GM12878 (cell line): ENCODE measurements around the gene ZNF800. TPM values are rescaled to one million over a fixed set of nuclear protein-coding genes. Genes with fewer than 3 reads are reported as not detected.

ENCODE experiments used
- BCL11A ChIP-seq: IDR thresholded peaks from 2 replicates; pipeline ENCODE4 v1.6.1; 2011; ENCODE audit warnings: low read depth, low read length
- BCLAF1 ChIP-seq: fragments of 450-650 bp; IDR thresholded peaks from 2 replicates; pipeline ENCODE4 v1.6.1; 2017; ENCODE audit warnings: antibody characterized with exemption, mild to moderate bottlenecking, moderate library complexity
- BMI1 ChIP-seq: fragments of 450-650 bp; IDR thresholded peaks from 2 replicates; pipeline ENCODE4 v1.6.1; 2016; ENCODE audit warnings: mild to moderate bottlenecking, moderate library complexity, borderline replicate concordance
- EZH2 ChIP-seq: IDR thresholded peaks from 2 replicates; pipeline ENCODE4 v1.6.1; 2012; ENCODE audit warnings: low read depth, mild to moderate bottlenecking, control low read depth, inconsistent platforms, low read length, borderline replicate concordance; ENCODE audit not compliant: control insufficient read depth
- FOS ChIP-seq: IDR thresholded peaks from 3 replicates; pipeline ENCODE4 v1.6.1; 2011; ENCODE audit warnings: borderline replicate concordance; ENCODE audit not compliant: insufficient read length; ENCODE audit errors: extremely low read depth
- GABPA ChIP-seq: IDR thresholded peaks from 2 replicates; pipeline ENCODE4 v1.6.1; 2014; ENCODE audit warnings: antibody characterized with exemption, low read depth, mild to moderate bottlenecking, inconsistent platforms
- MEF2B ChIP-seq: fragments of 450-650 bp; IDR thresholded peaks from 2 replicates; pipeline ENCODE4 v1.6.1; 2018; ENCODE audit warnings: mild to moderate bottlenecking, moderate library complexity; ENCODE audit not compliant: partially characterized antibody, poor library complexity, severe bottlenecking
- NFYB ChIP-seq: IDR thresholded peaks from 2 replicates; pipeline ENCODE4 v1.6.1; 2011; ENCODE audit warnings: low read depth, mild to moderate bottlenecking, low read length, improper control_type of control experiment, moderate library complexity; ENCODE audit not compliant: insufficient read depth
- NR2F1 ChIP-seq: fragments of 450-650 bp; conservative IDR thresholded peaks from 2 replicates; pipeline ENCODE4 v1.6.1; 2017; ENCODE audit warnings: mild to moderate bottlenecking
- POLR2AphosphoS2 ChIP-seq: IDR thresholded peaks from 2 replicates; pipeline ENCODE4 v1.6.1; 2011; ENCODE audit warnings: low read depth, mild to moderate bottlenecking, low read length, improper control_type of control experiment, moderate library complexity
- RCOR1 ChIP-seq: conservative IDR thresholded peaks from 2 replicates; pipeline ENCODE4 v1.6.1; 2012; ENCODE audit warnings: low read depth, low read length, improper control_type of control experiment
- SPI1 ChIP-seq: IDR thresholded peaks from 2 replicates; pipeline ENCODE4 v1.6.1; 2011; ENCODE audit warnings: low read depth, mild to moderate bottlenecking, low read length, moderate library complexity, borderline replicate concordance; ENCODE audit not compliant: insufficient read depth
- TCF12 ChIP-seq: IDR thresholded peaks from 2 replicates; pipeline ENCODE4 v1.6.1; 2011; ENCODE audit warnings: low read depth, mild to moderate bottlenecking, low read length
- ZBTB11 ChIP-seq: fragments of 450-650 bp; formaldehyde crosslinking; IDR thresholded peaks from 2 replicates; pipeline ENCODE4 v1.5.0; 2022; ENCODE audit warnings: mild to moderate bottlenecking, missing genetic modification characterization
- ZBTB4 ChIP-seq: fragments of 450-650 bp; formaldehyde crosslinking; IDR thresholded peaks from 2 replicates; pipeline ENCODE4 v1.4.0; 2022; ENCODE audit warnings: mild to moderate bottlenecking, moderate library complexity
- ZNF217 ChIP-seq: fragments of 450-650 bp; IDR thresholded peaks from 2 replicates; pipeline ENCODE4 v1.6.1; 2017; ENCODE audit warnings: antibody characterized with exemption, mild to moderate bottlenecking
- polyA plus RNA-seq, 11 experiments: library from polyadenylated mRNA; depleted of rRNA in 4 of 11; unstranded in 6 of 11; stranded (reverse) in 5 of 11; fragments of >200 nt; fragmentation: Nextera tagmentation in 4 of 11; fragmentation: Illumina TruSeq in 1 of 11; extraction: Ambion mirVana in 4 of 11; extraction: Trizol in 1 of 11; gene quantifications; 1 replicate in 1 of 11; 2 replicates in 10 of 11; pipeline versions ENCODE4 v1.2.1 to v1.2.3, GENCODE V29; 2011 to 2016; ENCODE audit warnings: inconsistent platforms in 2 of 11, missing spikeins in 2 of 11, low read depth in 1 of 11
- total RNA-seq, 4 experiments: library from RNA; depleted of rRNA in 3 of 4; stranded (reverse); fragments of >200 nt in 3 of 4; fragmentation: Illumina TruSeq in 1 of 4; extraction: Trizol in 1 of 4; gene quantifications; 2 replicates each; pipeline versions ENCODE4 v1.2.1 to v1.2.3, GENCODE V29; 2013 to 2021

Gene ZNF800
- total and polyA plus RNA-seq, 10 of the 15 experiments (the other 5 are each of a cell fraction or from before 2014, with no cell fraction given): 6.8 to 33.9 (median 23.8) TPM

- TF ChIP-seq ZBTB11: no peak
- TF ChIP-seq GABPA: no peak
- no peak for TF ChIP-seq ZBTB4
- TF ChIP-seq BMI1: no peak
- TF ChIP-seq RCOR1: no peak
- TF ChIP-seq ZNF217: no peak
- peak; percentile 32; the same call in 1 of the 2 replicates for TF ChIP-seq NR2F1
- TF ChIP-seq BCL11A: no peak
- TF ChIP-seq EZH2: no peak
- TF ChIP-seq SPI1: no peak
- no peak for TF ChIP-seq MEF2B
- TF ChIP-seq FOS: no peak
- TF ChIP-seq TCF12: peak; percentile 52; the same call in 1 of the 2 replicates
- TF ChIP-seq POLR2AphosphoS2: no peak
- no peak for TF ChIP-seq NFYB
- no peak for TF ChIP-seq BCLAF1
Observed at GRCh38 chr7:127347567-127348246, 44.8 kb downstream of the ZNF800 start (continued).
